ENCODE data around the gene NUFIP2. TPM values are rescaled to one million over a fixed set of nuclear protein-coding genes. Genes with fewer than 3 reads are reported as not detected.
A peak's percentile ranks its signal among the peaks of the same experiment; 100 is the strongest.
"Not testable (repeated sequence)": the region's sequence is repeated elsewhere in the genome, so short reads cannot be mapped to it uniquely, and the experiment has no call there.

Gene NUFIP2
- total RNA-seq, 4 donors from 2014 or later = 31.0 to 36.4 (median 35.6) TPM

DNA sequence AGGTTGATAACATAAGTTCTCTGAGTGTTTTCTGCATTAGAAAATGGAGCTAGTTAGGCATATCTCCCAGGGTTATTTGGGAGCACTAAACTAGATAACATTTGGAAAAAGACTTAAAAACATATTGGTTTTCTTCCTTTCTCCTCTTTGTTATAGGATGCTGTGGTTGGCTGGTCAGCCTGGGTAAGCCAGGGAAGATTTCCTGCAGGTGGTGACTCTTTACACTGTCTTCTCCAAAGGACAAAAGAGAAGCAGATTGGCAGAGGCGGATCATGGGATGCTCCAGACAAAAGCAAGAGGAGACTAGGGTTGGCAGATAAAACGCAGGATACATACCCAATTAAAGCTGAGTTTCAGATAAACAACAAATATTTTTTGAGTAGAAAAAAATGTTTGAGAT, 53.5 kb downstream of the NUFIP2 start:
- no peaks in the 10 kb centered on the region for H3K9me3 ChIP-seq
- no peak for DNase-seq (ENCODE audit: low spot score in 2 of 2)
- peaks cover 24% of the 10 kb centered on the region for H3K4me1 ChIP-seq
- TF ChIP-seq, protein P1, sequence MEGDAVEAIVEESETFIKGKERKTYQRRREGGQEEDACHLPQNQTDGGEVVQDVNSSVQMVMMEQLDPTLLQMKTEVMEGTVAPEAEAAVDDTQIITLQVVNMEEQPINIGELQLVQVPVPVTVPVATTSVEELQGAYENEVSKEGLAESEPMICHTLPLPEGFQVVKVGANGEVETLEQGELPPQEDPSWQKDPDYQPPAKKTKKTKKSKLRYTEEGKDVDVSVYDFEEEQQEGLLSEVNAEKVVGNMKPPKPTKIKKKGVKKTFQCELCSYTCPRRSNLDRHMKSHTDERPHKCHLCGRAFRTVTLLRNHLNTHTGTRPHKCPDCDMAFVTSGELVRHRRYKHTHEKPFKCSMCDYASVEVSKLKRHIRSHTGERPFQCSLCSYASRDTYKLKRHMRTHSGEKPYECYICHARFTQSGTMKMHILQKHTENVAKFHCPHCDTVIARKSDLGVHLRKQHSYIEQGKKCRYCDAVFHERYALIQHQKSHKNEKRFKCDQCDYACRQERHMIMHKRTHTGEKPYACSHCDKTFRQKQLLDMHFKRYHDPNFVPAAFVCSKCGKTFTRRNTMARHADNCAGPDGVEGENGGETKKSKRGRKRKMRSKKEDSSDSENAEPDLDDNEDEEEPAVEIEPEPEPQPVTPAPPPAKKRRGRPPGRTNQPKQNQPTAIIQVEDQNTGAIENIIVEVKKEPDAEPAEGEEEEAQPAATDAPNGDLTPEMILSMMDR (IDR thresholded peaks at IDR 0.05) = no peak
- TF ChIP-seq EP300 (IDR thresholded peaks at IDR 0.05) (no peak), POLR2A (IDR thresholded peaks at IDR 0.05) (no peak), POLR2AphosphoS5 (IDR thresholded peaks at IDR 0.05) (no peak)
- 57% methylated on average over 2 of the region's 2 CpGs for WGBS
- H3K36me3 ChIP-seq = no peaks in the 10 kb centered on the region
- H3K4me3 ChIP-seq = no peak overlapping the region
- no peak overlapping the region for H3K27ac ChIP-seq
- no peaks in the 10 kb centered on the region for H3K27me3 ChIP-seq

DNA sequence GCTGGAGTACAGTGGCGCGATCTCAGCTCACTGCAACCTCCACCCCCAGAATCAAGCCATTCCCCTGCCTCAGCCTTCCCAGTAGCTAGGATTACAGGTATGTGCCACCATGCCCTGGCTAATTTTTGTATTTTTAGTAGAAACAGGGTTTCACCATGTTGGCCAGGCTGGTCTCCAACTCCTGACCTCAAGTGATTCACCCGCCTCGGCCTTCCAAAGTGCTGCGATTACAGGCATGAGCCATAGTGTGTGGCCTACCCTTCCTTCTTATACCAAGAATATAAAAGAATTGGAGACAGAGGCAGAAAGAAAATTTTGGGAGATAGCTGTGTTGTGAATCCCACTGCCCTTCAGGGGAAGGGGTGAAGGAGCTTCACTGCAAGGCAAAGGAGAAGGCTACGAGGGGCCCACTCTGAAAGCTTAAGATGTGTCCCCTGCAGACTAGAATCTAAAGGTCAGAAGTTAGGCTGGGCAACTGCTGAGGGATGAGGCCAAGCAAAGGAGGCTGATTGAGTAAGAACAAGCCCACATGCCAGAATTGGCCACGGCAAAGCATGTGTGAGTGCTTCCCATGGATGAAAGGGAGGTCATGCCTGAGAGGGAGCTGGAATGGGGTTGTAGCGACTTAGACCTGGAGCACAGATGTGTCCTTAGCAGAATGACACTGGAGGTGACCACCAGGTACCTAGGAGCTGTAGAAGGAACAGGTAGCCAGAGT, 55.7 kb downstream of the NUFIP2 start:
- TF ChIP-seq EP300 (IDR thresholded peaks at IDR 0.05) (no peak), POLR2AphosphoS5 (IDR thresholded peaks at IDR 0.05) (no peak)
- Histone ChIP-seq H3K4me3 (no peak overlapping the region), H3K4me1 (peaks cover 24% of the 10 kb centered on the region), H3K9me3 (no peaks in the 10 kb centered on the region), H3K27me3 (no peaks in the 10 kb centered on the region), H3K36me3 (no peaks in the 10 kb centered on the region), H3K27ac (peak overlapping the region; percentile 24)
- DNase-seq (ENCODE audit: low spot score in 2 of 2) = no peak
- WGBS = 69% methylated on average over 8 of the region's 8 CpGs

DNA sequence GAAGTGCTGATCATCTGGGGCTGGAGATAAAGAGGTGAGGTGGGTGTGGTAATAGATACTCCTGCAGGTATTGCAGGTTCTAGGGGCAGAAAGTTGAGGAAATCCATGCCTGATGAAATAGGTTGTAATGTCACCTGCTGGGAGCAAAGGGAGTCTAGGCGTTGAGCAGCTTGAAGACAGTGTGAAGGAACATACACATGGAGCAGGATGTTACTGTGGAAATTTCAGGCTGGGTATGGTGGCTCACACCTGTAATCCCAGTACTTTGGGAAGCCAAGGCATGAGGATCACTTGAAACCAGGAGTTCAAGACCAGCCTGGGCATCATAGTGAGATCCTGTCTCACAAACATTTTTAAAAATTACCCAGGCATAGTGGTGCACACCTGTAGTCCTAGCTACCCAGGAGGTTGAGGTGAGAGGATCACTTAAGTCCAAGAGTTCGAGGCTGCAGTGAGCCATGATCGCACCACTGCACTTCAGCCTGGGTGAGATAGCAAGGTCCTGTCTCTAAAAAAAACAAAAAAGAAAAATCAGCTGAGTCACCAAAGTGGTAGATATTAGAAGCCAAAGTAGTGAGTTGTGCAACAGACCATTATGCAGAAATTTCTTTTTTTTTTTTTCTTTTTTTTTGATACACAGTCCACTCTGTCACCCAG, 56.3 kb downstream of the NUFIP2 start:
- Histone ChIP-seq H3K36me3 (no peaks in the 10 kb centered on the region), H3K27me3 (no peaks in the 10 kb centered on the region), H3K4me1 (peaks cover 24% of the 10 kb centered on the region), H3K4me3 (no peak overlapping the region), H3K9me3 (no peaks in the 10 kb centered on the region), H3K27ac (peak overlapping the region; percentile 24)
- DNase-seq (ENCODE audit: low spot score in 2 of 2) = no peak
- no peak for TF ChIP-seq EP300 (IDR thresholded peaks at IDR 0.05)
- TF ChIP-seq POLR2A (IDR thresholded peaks at IDR 0.05) = no peak
- no peak for TF ChIP-seq POLR2AphosphoS5 (IDR thresholded peaks at IDR 0.05)
- TF ChIP-seq, protein P1 (IDR thresholded peaks at IDR 0.05) = no peak
- WGBS = 87% methylated on average over 3 of the region's 3 CpGs

DNA sequence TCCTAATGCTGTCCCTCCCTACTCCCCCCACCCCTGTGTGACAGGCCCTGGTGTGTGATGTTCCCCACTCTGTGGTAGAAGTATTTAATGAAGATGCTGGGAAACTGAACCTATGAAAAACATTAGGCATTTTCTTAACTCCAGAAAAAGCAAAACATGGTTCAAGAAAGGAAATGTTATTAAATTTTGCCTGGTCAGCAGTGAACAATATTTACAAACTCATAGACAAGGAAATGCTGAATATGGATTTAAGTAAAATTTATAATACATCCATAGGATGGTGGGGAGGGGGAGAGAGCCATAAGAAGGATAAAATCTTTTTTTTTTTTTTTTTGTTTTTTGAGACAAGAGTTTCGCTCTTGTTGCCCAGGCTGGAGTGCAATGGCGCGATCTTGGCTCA, 58.0 kb downstream of the NUFIP2 start:
- no peak for DNase-seq (ENCODE audit: low spot score in 2 of 2)
- H3K4me3 ChIP-seq = no peak overlapping the region
- 94% methylated on average over 3 of the region's 3 CpGs for WGBS
- H3K27me3 ChIP-seq = no peaks in the 10 kb centered on the region
- H3K4me1 ChIP-seq = peaks cover 17% of the 10 kb centered on the region
- no peak overlapping the region for H3K27ac ChIP-seq
- TF ChIP-seq POLR2AphosphoS5 (IDR thresholded peaks at IDR 0.05) (no peak), POLR2A (IDR thresholded peaks at IDR 0.05) (no peak), EP300 (IDR thresholded peaks at IDR 0.05) (no peak)
- TF ChIP-seq, protein P1 (IDR thresholded peaks at IDR 0.05) = no peak
- H3K36me3 ChIP-seq = no peaks in the 10 kb centered on the region
- no peaks in the 10 kb centered on the region for H3K9me3 ChIP-seq

DNA sequence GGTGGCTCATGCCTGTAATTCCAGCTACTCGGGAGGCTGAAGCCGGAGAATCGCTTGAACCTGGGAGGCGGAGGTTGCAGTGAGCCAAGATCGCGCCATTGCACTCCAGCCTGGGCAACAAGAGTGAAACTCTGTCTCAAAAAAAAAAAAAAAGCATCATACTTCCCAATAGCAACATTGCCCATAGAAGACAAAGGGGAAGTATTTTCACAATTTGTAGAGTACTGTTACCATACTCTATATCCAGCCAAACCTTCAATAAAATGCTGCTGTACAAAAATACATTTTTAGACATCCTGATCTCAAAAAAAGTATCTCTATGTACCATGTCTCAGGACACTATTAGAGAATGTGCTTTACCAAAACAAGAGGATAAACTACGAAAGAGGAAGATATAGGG, 59.0 kb downstream of the NUFIP2 start:
- WGBS = 89% methylated on average over 6 of the region's 7 CpGs
- H3K27ac ChIP-seq; H3K4me1 ChIP-seq; H3K9me3 ChIP-seq; DNase-seq (ENCODE audit: low spot score in 2 of 2); H3K27me3 ChIP-seq; H3K36me3 ChIP-seq; H3K4me3 ChIP-seq: not testable (repeated sequence)

DNA sequence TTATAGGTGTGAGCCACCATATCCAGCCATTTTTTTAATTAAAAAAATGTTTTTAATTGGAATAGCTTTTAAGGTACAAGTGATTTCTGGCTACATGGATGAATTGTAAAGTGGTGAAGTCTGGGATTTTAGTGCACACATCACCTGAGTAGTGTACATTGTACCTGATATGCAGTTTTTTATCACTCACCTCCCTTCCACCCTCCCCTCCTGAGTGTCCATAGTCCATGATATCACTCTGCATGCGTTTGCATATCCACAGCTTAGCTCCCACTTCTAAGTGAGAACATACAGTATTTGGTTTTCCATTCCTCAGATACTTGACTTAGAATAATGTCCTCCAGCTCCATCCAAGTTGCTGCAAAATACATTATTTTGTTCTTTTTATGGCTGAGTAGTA, 60.6 kb downstream of the NUFIP2 start:
- no peaks in the 10 kb centered on the region for H3K36me3 ChIP-seq
- WGBS = 97% methylated on average over 1 of the region's 1 CpG
- peaks cover 6% of the 10 kb centered on the region for H3K4me1 ChIP-seq
- no peak overlapping the region for H3K4me3 ChIP-seq
- H3K9me3 ChIP-seq = no peaks in the 10 kb centered on the region
- no peaks in the 10 kb centered on the region for H3K27me3 ChIP-seq
- no peak for DNase-seq (ENCODE audit: low spot score in 2 of 2)
- H3K27ac ChIP-seq = no peak overlapping the region
- TF ChIP-seq, protein P1 (IDR thresholded peaks at IDR 0.05) = no peak
- no peak for TF ChIP-seq POLR2A (IDR thresholded peaks at IDR 0.05)
- no peak for TF ChIP-seq EP300 (IDR thresholded peaks at IDR 0.05)
- TF ChIP-seq POLR2AphosphoS5 (IDR thresholded peaks at IDR 0.05) = no peak

Data from suprapubic skin (tissue), 4 donors.